Stimulated activated memory B cell treated with anti-CD40 and anti-IgM and Interleukin-4, amounts not matched to agents 10 μg/mL and 1 μg/mL and 100 μg/mL, for 72 hours (primary cell): ENCODE measurements around the gene WASF2.

Source experiments
- ATAC-seq: fragments of 150-1000 bp; cut with Tn5 transposase; 2 replicates; pipeline ENCODE4 v1.10.0; 2021
- H3K27ac Mint-ChIP-seq: one replicate; pipeline ENCODE4 v1.8.0; 2022; ENCODE audit warnings: mild to moderate bottlenecking, mixed read lengths
- H3K27me3 Mint-ChIP-seq: one replicate; pipeline ENCODE4 v1.8.0; 2022; ENCODE audit warnings: mixed read lengths
- H3K36me3 Mint-ChIP-seq: one replicate; pipeline ENCODE4 v1.8.0; 2022; ENCODE audit warnings: mixed read lengths
- H3K4me1 Mint-ChIP-seq: one replicate; pipeline ENCODE4 v1.8.0; 2022; ENCODE audit warnings: mixed read lengths
- H3K4me3 Mint-ChIP-seq: one replicate; pipeline ENCODE4 v1.8.0; 2022; ENCODE audit warnings: mild to moderate bottlenecking, moderate library complexity, mixed read lengths
- H3K9me3 Mint-ChIP-seq: one replicate; pipeline ENCODE4 v1.8.0; 2022; ENCODE audit warnings: mixed read lengths

The WASF2 gene

DNA sequence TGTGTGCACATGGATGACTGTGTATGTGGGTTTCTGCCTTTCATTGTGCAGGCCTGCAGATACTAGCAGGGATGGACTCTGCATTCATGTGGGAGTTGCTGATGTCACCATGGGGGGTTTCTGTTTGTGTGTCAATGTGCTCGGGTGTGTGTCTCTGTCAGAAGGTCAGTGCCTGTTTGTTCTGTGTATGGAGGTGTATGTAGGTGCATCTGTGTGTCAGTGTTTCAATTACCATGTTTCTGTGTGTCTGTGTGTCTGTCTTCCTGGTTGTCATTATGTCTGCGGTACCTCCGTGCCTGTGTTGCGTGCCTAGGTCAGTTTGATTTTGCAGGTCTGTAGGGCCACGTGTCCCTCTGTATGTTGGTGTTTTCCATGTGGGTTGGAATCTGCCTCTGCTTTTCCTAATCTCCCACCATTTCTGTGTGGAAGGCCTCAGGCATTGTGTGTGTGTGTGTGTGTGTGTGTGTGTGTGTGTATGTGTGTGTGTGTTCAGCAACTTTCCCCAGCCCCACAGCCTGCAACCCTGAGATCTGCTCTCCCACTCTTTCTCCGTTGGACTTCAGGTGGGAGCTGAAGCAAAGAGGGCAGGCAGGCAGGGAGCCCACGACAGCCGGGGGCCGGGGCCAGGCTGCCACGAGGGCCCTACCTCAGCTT lies 36.7 kb upstream of the WASF2 start:
- Mint-ChIP-seq H3K9me3 (no peaks in the 10 kb centered on the region), H3K4me3 (peak overlapping the region; percentile 67), H3K27me3 (no peaks in the 10 kb centered on the region), H3K4me1 (peaks cover 62% of the 10 kb centered on the region), H3K27ac (peak overlapping the region; percentile 88), H3K36me3 (no peaks in the 10 kb centered on the region)
- ATAC-seq, result no peak

GRCh38 chr1:27525296-27526272 lies 35.6 kb upstream of the WASF2 start:
- no peaks in the 10 kb centered on the region for H3K27me3 Mint-ChIP-seq
- peak overlapping the region; percentile 88 for H3K27ac Mint-ChIP-seq
- no peaks in the 10 kb centered on the region for H3K36me3 Mint-ChIP-seq
- peak overlapping the region; percentile 67 for H3K4me3 Mint-ChIP-seq
- H3K4me1 Mint-ChIP-seq, result peaks cover 68% of the 10 kb centered on the region
- no peaks in the 10 kb centered on the region for H3K9me3 Mint-ChIP-seq
- ATAC-seq, result peak; percentile 86

GRCh38 chr1:27523337-27524020 lies 33.5 kb upstream of the WASF2 start:
- H3K27me3 Mint-ChIP-seq, result no peaks in the 10 kb centered on the region
- H3K9me3 Mint-ChIP-seq, result no peaks in the 10 kb centered on the region
- H3K4me3 Mint-ChIP-seq, result no peak overlapping the region
- ATAC-seq, result no peak
- peaks cover 68% of the 10 kb centered on the region for H3K4me1 Mint-ChIP-seq
- H3K36me3 Mint-ChIP-seq, result no peaks in the 10 kb centered on the region
- peak overlapping the region; percentile 28 for H3K27ac Mint-ChIP-seq

DNA sequence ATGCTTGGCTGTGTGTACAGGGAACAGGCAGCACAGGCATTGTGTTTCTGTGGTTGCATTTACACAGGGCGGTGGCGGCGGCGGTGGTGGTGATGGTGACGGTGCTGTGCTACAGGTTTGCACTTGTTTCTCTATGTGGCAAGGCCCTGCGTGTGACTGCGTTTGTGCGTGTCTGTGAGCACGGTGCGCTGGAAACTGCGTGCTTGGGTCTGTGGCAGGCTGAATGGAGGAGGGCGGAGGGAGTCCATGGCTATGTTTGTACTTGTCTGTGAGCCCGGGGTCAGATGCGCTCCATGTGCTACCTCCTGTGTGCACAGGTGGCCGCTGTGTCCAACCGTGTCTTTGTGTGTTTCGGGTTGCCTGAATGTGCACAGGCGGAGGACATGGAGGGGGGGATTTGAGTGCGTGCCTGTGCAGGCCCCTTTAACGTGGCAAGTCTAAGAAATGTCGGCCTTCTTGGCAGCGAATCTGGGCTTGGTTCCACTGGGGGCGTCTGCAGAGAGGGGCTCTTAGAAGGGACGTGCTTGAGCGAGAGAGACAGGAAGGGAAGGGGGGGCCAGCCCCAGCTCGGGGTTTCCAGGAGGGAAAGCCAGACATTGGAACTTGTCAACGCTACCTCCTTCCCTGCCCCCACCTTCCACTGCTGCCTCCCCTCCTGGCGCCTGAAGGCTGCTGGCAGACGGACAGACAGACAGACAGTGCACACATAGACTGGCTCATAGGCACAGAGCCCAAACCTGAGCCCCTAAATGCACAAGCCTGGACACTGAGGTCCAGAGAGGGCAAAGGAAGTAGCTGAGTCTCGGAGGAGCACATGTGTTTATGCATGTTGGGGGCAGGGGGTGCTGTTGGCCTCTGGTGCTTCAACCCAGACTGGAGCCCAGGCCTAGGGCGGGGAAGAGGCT lies 32.7 kb upstream of the WASF2 start:
- no peak overlapping the region for H3K27ac Mint-ChIP-seq
- ATAC-seq, result no peak
- H3K9me3 Mint-ChIP-seq, result no peaks in the 10 kb centered on the region
- H3K4me1 Mint-ChIP-seq, result peaks cover 65% of the 10 kb centered on the region
- no peaks in the 10 kb centered on the region for H3K27me3 Mint-ChIP-seq
- no peak overlapping the region for H3K4me3 Mint-ChIP-seq
- no peaks in the 10 kb centered on the region for H3K36me3 Mint-ChIP-seq

GRCh38 chr1:27521861-27522431 lies 32.0 kb upstream of the WASF2 start:
- Mint-ChIP-seq H3K4me3 (no peak overlapping the region), H3K4me1 (peaks cover 61% of the 10 kb centered on the region), H3K9me3 (no peaks in the 10 kb centered on the region), H3K27me3 (no peaks in the 10 kb centered on the region), H3K36me3 (no peaks in the 10 kb centered on the region), H3K27ac (peak overlapping the region; percentile 10)
- no peak for ATAC-seq

- Mint-ChIP-seq H3K36me3 (no peaks in the 10 kb centered on the region), H3K4me1 (peaks cover 55% of the 10 kb centered on the region)
- ATAC-seq, result no peak
Observed at GRCh38 chr1:27521336-27521831, 31.4 kb upstream of the WASF2 start.

DNA sequence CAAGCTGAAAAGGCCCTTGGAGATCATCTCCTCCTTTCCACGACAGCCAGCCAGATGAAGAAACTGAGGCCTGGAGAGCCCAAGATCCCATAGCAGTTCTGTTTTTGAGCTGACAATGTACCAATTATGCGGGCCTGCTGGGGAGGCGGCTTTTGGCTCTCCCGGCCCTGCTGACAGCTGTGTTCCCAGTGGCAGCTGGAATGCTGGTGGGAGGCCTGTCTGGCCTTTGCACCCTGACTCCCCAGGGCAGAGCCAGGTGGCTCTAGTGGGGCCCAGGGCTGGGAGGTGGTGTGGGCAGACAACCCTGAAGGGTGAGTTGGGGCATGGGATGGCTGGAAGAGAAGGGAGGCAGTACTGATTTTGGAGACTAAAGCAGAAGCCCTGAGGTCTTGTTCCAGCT lies 30.7 kb upstream of the WASF2 start:
- H3K27ac Mint-ChIP-seq, result no peak overlapping the region
- peaks cover 48% of the 10 kb centered on the region for H3K4me1 Mint-ChIP-seq
- no peaks in the 10 kb centered on the region for H3K27me3 Mint-ChIP-seq
- H3K9me3 Mint-ChIP-seq, result no peaks in the 10 kb centered on the region
- H3K36me3 Mint-ChIP-seq, result no peaks in the 10 kb centered on the region
- ATAC-seq, result no peak
- no peak overlapping the region for H3K4me3 Mint-ChIP-seq

More at GRCh38 chr1:27521336-27521831, 31.4 kb upstream of the WASF2 start:
- peak overlapping the region; percentile 10 for H3K27ac Mint-ChIP-seq
- H3K27me3 Mint-ChIP-seq, result no peaks in the 10 kb centered on the region
- H3K4me3 Mint-ChIP-seq, result no peak overlapping the region
- no peaks in the 10 kb centered on the region for H3K9me3 Mint-ChIP-seq

DNA sequence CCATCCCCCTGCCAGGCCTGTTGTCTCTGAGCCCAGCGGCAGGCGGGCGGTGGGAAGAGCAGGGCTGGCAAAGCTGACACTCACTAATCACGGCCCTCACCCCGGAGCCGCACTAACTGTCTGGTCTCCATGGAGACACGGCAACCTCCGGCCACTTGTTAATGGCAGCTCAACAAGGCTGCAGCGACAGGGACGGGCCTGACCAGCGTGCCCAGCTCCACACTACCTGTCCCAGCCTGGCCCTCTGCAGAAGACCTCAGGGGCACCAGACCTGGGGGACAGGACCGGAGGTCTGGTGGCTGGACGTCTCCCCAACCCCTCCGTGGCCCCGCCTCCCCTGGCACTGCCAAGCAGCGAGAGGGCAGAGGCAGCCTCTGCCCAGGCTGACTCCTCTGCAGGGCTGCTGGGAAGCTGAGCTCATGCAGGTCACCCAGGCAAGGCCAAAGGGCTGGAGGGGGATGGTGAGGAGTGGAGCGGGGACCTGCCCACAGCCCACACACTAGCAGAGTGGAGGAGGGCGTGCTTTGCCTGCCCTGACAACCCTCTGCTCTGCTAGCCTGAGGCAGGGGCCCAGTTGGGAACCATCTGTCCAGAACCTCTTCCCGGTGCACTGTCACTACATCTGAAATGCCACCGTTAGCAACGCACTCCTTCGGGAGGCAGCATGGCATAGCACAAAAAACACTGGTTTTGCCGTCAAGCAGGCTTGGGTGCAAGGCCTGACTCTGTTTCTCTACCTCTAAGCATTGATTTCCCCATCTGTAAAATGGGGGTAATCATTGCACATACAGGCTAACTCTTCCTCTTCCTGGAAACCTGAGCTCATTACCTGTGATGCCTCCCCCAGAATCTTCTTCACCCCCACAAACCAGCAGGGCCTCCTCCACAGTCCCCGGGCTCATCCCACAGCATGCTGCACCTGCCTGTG lies 29.6 kb upstream of the WASF2 start:
- H3K4me3 Mint-ChIP-seq, result no peak overlapping the region
- H3K36me3 Mint-ChIP-seq, result no peaks in the 10 kb centered on the region
- H3K4me1 Mint-ChIP-seq, result peaks cover 37% of the 10 kb centered on the region
- H3K9me3 Mint-ChIP-seq, result no peaks in the 10 kb centered on the region
- H3K27ac Mint-ChIP-seq, result no peak overlapping the region
- ATAC-seq, result no peak
- no peaks in the 10 kb centered on the region for H3K27me3 Mint-ChIP-seq

- Mint-ChIP-seq H3K36me3 (no peaks in the 10 kb centered on the region), H3K27ac (no peak overlapping the region), H3K4me1 (peaks cover 29% of the 10 kb centered on the region), H3K4me3 (no peak overlapping the region), H3K9me3 (no peaks in the 10 kb centered on the region), H3K27me3 (no peaks in the 10 kb centered on the region)
- no peak for ATAC-seq
Observed at GRCh38 chr1:27518808-27519207, 28.8 kb upstream of the WASF2 start.

GRCh38 chr1:27517907-27518718 lies 28.1 kb upstream of the WASF2 start:
- Mint-ChIP-seq H3K27me3 (no peaks in the 10 kb centered on the region), H3K27ac (no peak overlapping the region)

GRCh38 chr1:27517301-27517700 lies 27.3 kb upstream of the WASF2 start:
- Mint-ChIP-seq H3K4me1 (peaks cover 18% of the 10 kb centered on the region), H3K36me3 (no peaks in the 10 kb centered on the region), H3K9me3 (no peaks in the 10 kb centered on the region), H3K4me3 (no peak overlapping the region), H3K27ac (no peak overlapping the region), H3K27me3 (no peaks in the 10 kb centered on the region)
- no peak for ATAC-seq

More at GRCh38 chr1:27517907-27518718, 28.1 kb upstream of the WASF2 start:
- Mint-ChIP-seq H3K9me3 (no peaks in the 10 kb centered on the region), H3K36me3 (no peaks in the 10 kb centered on the region), H3K4me1 (peaks cover 24% of the 10 kb centered on the region), H3K4me3 (no peak overlapping the region)
- ATAC-seq, result no peak

DNA sequence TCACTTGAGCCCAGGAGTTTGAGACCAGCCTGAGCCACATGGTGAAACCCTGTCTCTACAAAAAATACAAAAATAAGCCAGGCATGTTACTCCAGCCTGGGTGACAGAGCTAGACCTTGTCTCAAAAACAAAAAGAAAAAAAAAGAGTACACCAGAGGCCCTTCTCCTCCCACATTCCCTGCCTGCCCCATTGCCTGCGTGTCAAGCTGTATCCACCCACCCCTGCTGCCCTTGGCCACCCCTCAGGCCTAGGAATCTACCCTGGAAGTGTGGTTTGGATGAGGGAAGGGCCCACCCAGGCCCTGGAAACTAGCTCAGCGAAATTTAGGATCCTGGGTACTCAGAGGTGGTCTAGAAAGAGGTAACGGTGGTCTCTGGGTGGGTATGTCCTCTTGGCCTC lies 25.7 kb upstream of the WASF2 start:
- ATAC-seq, result no peak
- Mint-ChIP-seq H3K27ac (peak overlapping the region; percentile 66), H3K27me3 (no peaks in the 10 kb centered on the region)

GRCh38 chr1:27513958-27514357 lies 24.0 kb upstream of the WASF2 start:
- no peak for ATAC-seq
- Mint-ChIP-seq H3K36me3 (no peaks in the 10 kb centered on the region), H3K9me3 (no peaks in the 10 kb centered on the region), H3K27ac (peak overlapping the region; percentile 45), H3K27me3 (no peaks in the 10 kb centered on the region), H3K4me3 (no peak overlapping the region), H3K4me1 (peaks cover 5% of the 10 kb centered on the region)

More for the DNA sequence above, 25.7 kb upstream of the WASF2 start:
- H3K4me1 Mint-ChIP-seq, result peaks cover 6% of the 10 kb centered on the region
- H3K9me3 Mint-ChIP-seq, result no peaks in the 10 kb centered on the region
- H3K36me3 Mint-ChIP-seq, result no peaks in the 10 kb centered on the region
- no peak overlapping the region for H3K4me3 Mint-ChIP-seq
